Measurements from ENCODE around the gene SYCP3. TPM values are rescaled to one million over a fixed set of nuclear protein-coding genes. Genes with fewer than 3 reads are reported as not detected.

The SYCP3 gene
- polyA plus RNA-seq, 1 donor (not counting 4 experiments of a cell fraction or from before 2014, with no cell fraction given): 0.16 TPM

DNA sequence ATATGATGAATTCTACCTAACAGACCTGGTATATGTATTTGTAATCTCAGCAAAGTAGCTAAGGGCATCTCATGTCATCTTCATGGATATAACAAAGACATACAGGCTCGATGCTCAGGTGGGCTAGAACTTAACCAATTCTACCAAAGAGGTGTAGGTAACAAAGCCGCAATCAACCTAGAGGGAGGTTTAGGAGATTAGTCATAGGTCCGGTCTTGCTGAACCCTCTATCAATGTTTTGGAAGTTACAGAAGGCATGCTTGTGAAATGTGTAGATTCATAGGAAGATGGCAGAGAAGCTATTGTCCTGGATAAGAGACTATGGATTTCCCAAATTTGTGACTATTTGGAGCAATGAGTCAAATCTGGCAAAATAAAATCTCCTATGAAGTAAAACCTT lies 42.6 kb upstream of the SYCP3 start:
- TF ChIP-seq EZH2 (IDR thresholded peaks at IDR 0.05; ENCODE audit: low read length): no peak
- TF ChIP-seq, protein P1, sequence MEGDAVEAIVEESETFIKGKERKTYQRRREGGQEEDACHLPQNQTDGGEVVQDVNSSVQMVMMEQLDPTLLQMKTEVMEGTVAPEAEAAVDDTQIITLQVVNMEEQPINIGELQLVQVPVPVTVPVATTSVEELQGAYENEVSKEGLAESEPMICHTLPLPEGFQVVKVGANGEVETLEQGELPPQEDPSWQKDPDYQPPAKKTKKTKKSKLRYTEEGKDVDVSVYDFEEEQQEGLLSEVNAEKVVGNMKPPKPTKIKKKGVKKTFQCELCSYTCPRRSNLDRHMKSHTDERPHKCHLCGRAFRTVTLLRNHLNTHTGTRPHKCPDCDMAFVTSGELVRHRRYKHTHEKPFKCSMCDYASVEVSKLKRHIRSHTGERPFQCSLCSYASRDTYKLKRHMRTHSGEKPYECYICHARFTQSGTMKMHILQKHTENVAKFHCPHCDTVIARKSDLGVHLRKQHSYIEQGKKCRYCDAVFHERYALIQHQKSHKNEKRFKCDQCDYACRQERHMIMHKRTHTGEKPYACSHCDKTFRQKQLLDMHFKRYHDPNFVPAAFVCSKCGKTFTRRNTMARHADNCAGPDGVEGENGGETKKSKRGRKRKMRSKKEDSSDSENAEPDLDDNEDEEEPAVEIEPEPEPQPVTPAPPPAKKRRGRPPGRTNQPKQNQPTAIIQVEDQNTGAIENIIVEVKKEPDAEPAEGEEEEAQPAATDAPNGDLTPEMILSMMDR (optimal IDR thresholded peaks at IDR 0.05 in 1 of 3, IDR thresholded peaks at IDR 0.05 in 1 of 3, conservative IDR thresholded peaks at IDR 0.05 in 1 of 3; ENCODE audit: extremely low read depth in 1 of 3, insufficient read depth in 2 of 3, low read length in 3 of 3): no peak
- DNase-seq (ENCODE audit: low read depth, low spot score) (no peak), FAIRE-seq (no peak)
- Histone ChIP-seq H3K36me3 (ENCODE audit: control insufficient read depth in 2 of 2, extremely low read depth in 1 of 2, insufficient read depth in 2 of 2, low read length in 2 of 2) (peaks cover 4 to 5% of the 10 kb centered on the region in 2 experiments), H3K9me3 (ENCODE audit: control insufficient read depth, low read depth, low read length) (no peaks in the 10 kb centered on the region), H3K9me1 (ENCODE audit: control insufficient read depth, extremely low read depth, insufficient read depth, low read length) (no peaks in the 10 kb centered on the region), H3K4me1 (ENCODE audit: control insufficient read depth, extremely low read depth, insufficient read depth, low read length) (no peaks in the 10 kb centered on the region), H3K4me2 (ENCODE audit: control insufficient read depth, extremely low read depth, insufficient read depth, low read depth, low read length) (no peak overlapping the region), H3K79me2 (ENCODE audit: control insufficient read depth, insufficient read depth, low read length) (no peaks in the 10 kb centered on the region), H3K27ac (ENCODE audit: control insufficient read depth, insufficient read depth, low read length) (no peak overlapping the region), H3K27me3 (ENCODE audit: control insufficient read depth, extremely low read depth, insufficient read depth, low read length) (no peaks in the 10 kb centered on the region), H4K20me1 (ENCODE audit: control insufficient read depth, extremely low read depth, insufficient read depth, low read length) (no peaks in the 10 kb centered on the region), H3K9ac (ENCODE audit: control insufficient read depth, extremely low read depth, insufficient read depth, low read length) (no peak overlapping the region), H3K4me3 (ENCODE audit: control insufficient read depth in 2 of 3, extremely low read depth in 1 of 3, insufficient read depth in 2 of 3, low read depth in 1 of 3, low read length in 3 of 3) (no peak overlapping the region), H2AFZ (ENCODE audit: control insufficient read depth, low read length) (no peak overlapping the region)
- dilution Hi-C loops (cut with MboI; ENCODE audit: extremely low pct_ligation_motif_present, low sequenced_read_pairs): no loop called here

DNA sequence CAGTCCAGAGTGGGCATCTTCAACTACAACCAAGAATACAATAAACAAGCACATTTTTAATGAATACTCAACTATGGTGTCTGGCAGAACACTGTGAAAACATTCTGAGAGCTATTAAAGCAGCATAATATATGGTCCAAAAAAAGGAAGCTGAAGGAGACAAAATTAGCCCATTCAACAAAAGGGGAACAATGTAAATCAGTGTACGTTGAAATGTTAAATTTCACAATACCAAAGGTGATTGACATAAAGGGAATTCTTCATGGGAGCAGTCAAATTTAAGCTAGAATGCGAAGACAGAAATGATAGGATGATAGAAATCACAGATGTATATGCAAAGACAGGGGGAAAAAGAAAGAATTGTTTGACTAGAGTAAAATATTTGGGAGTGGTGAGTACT lies 41.3 kb upstream of the SYCP3 start:
- no peaks in the 10 kb centered on the region for H3K27me3 ChIP-seq (ENCODE audit: control insufficient read depth, extremely low read depth, insufficient read depth, low read length)
- peaks cover 4 to 5% of the 10 kb centered on the region in 2 experiments for H3K36me3 ChIP-seq (ENCODE audit: control insufficient read depth in 2 of 2, extremely low read depth in 1 of 2, insufficient read depth in 2 of 2, low read length in 2 of 2)
- H3K4me2 ChIP-seq (ENCODE audit: control insufficient read depth, extremely low read depth, insufficient read depth, low read depth, low read length): no peak overlapping the region
- no peak overlapping the region for H3K4me3 ChIP-seq (ENCODE audit: control insufficient read depth in 2 of 3, extremely low read depth in 1 of 3, insufficient read depth in 2 of 3, low read depth in 1 of 3, low read length in 3 of 3)
- FAIRE-seq: no peak
- H2AFZ ChIP-seq (ENCODE audit: control insufficient read depth, low read length): no peak overlapping the region
- H3K9me3 ChIP-seq (ENCODE audit: control insufficient read depth, low read depth, low read length): no peaks in the 10 kb centered on the region
- no peaks in the 10 kb centered on the region for H3K79me2 ChIP-seq (ENCODE audit: control insufficient read depth, insufficient read depth, low read length)
- H3K4me1 ChIP-seq (ENCODE audit: control insufficient read depth, extremely low read depth, insufficient read depth, low read length): no peaks in the 10 kb centered on the region
- no peaks in the 10 kb centered on the region for H3K9me1 ChIP-seq (ENCODE audit: control insufficient read depth, extremely low read depth, insufficient read depth, low read length)
- no peak overlapping the region for H3K27ac ChIP-seq (ENCODE audit: control insufficient read depth, insufficient read depth, low read length)
- no peak for TF ChIP-seq EZH2 (IDR thresholded peaks at IDR 0.05; ENCODE audit: low read length)
- TF ChIP-seq, protein P1 (optimal IDR thresholded peaks at IDR 0.05 in 1 of 3, IDR thresholded peaks at IDR 0.05 in 1 of 3, conservative IDR thresholded peaks at IDR 0.05 in 1 of 3; ENCODE audit: extremely low read depth in 1 of 3, insufficient read depth in 2 of 3, low read length in 3 of 3): no peak
- dilution Hi-C loops (cut with MboI; ENCODE audit: extremely low pct_ligation_motif_present, low sequenced_read_pairs): no loop called here
- no peak overlapping the region for H3K9ac ChIP-seq (ENCODE audit: control insufficient read depth, extremely low read depth, insufficient read depth, low read length)
- H4K20me1 ChIP-seq (ENCODE audit: control insufficient read depth, extremely low read depth, insufficient read depth, low read length): no peaks in the 10 kb centered on the region
- no peak for DNase-seq (ENCODE audit: low read depth, low spot score)

Measured in keratinocyte (primary cell).